ENCODE results near the gene ERI3. TPM values are rescaled to one million over a fixed set of nuclear protein-coding genes. Genes with fewer than 3 reads are reported as not detected.

ERI3 gene
- total RNA-seq, 4 donors from 2014 or later: 28.8 to 63.2 (median 45.0) TPM

GRCh38 chr1:44282704-44283426, 72.2 kb downstream of the ERI3 start:
- WGBS, 2 donors: 97% methylated on average over 3 to 8 of the region's 8 CpGs
- H3K9me3 ChIP-seq: no peaks in the 10 kb centered on the region
- no peak overlapping the region for H3K4me3 ChIP-seq (replicated peaks in 1 of 3)
- TF ChIP-seq CTCF (IDR thresholded peaks at IDR 0.05) (no peak), POLR2A (IDR thresholded peaks at IDR 0.05) (no peak)
- no peaks in the 10 kb centered on the region for H3K4me1 ChIP-seq
- no peak for DNase-seq
- intact Hi-C loops (cut with DNase I): no loop called here
- H3K27me3 ChIP-seq: no peaks in the 10 kb centered on the region
- no peak overlapping the region for H3K27ac ChIP-seq
- peaks cover 7 to 17% of the 10 kb centered on the region in 2 donors for H3K36me3 ChIP-seq

GRCh38 chr1:44281962-44282703, 72.9 kb downstream of the ERI3 start:
- Histone ChIP-seq H3K4me3 (replicated peaks in 1 of 3) (no peak overlapping the region), H3K9me3 (no peaks in the 10 kb centered on the region), H3K27me3 (no peaks in the 10 kb centered on the region), H3K27ac (no peak overlapping the region), H3K36me3 (peaks cover 7 to 17% of the 10 kb centered on the region in 2 donors), H3K4me1 (no peaks in the 10 kb centered on the region)
- no peak for DNase-seq
- intact Hi-C loops (cut with DNase I): no loop called here
- TF ChIP-seq POLR2A (IDR thresholded peaks at IDR 0.05): no peak
- TF ChIP-seq CTCF (IDR thresholded peaks at IDR 0.05): no peak
- 50% methylated on average over 1 of the region's 1 CpG for WGBS, 2 donors

DNA sequence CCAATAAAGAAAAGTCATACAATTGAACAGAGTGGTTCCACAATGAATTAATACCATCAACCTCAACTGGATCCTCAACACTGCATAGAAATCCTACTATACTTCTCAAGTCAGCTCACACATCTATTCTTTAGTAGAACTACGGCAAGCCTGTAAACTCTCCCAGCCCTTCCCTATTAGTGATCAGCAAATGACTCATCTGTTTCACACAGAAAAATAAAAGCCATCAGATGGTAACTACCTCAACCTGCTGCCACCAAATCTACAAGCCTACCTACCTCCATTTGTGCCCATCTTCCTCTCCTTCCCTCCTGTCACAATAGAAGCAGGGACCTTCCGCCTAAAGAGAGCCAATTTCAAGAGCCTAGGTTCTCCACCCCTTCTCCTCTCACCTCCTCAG, 78.2 kb downstream of the ERI3 start:
- no peak for TF ChIP-seq POLR2A (IDR thresholded peaks at IDR 0.05)
- no peak for TF ChIP-seq CTCF (IDR thresholded peaks at IDR 0.05)
- H3K27ac ChIP-seq: no peak overlapping the region
- no peaks in the 10 kb centered on the region for H3K4me1 ChIP-seq
- no peaks in the 10 kb centered on the region for H3K27me3 ChIP-seq
- DNase-seq: no peak
- intact Hi-C loops (cut with DNase I): no loop called here
- H3K4me3 ChIP-seq (replicated peaks in 1 of 3): no peak overlapping the region
- no peaks in the 10 kb centered on the region for H3K9me3 ChIP-seq
- H3K36me3 ChIP-seq: no peaks in the 10 kb centered on the region
- WGBS, 2 donors: 93 to 98% methylated on average over 2 of the region's 2 CpGs

DNA sequence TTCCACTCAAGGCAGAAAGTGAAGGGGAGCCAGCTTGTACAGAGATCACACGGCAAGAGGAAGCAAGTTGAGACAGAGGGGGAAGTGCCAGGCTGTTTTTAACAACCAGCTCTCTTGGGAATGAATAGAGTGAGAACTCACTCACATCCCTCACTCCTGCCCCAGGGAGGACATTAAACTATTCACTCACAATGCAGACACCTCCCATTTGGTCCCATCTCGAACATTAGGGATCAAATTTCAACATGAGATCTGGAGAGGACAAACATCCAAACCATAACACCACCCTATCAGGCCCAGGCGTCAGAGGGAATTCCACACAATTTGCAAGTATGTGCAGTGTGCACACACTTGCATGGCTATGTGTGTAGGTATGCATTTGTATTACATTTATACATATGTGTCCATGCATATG, 79.1 kb downstream of the ERI3 start:
- DNase-seq: no peak
- Histone ChIP-seq H3K36me3 (no peaks in the 10 kb centered on the region), H3K27ac (no peak overlapping the region), H3K27me3 (no peaks in the 10 kb centered on the region), H3K4me1 (no peaks in the 10 kb centered on the region), H3K4me3 (replicated peaks in 1 of 3) (no peak overlapping the region), H3K9me3 (no peaks in the 10 kb centered on the region)
- 39 to 63% methylated on average over 3 of the region's 3 CpGs for WGBS, 2 donors
- intact Hi-C loops (cut with DNase I): no loop called here
- no peak for TF ChIP-seq POLR2A (IDR thresholded peaks at IDR 0.05)
- TF ChIP-seq CTCF (IDR thresholded peaks at IDR 0.05): no peak

Data from thyroid gland (tissue), 4 donors.